A549 (cell line): ENCODE results near the gene CACNA1D. TPM values are rescaled to one million over a fixed set of nuclear protein-coding genes. Genes with fewer than 3 reads are reported as not detected.

Experiments used
- ATAC-seq, 2 experiments: fragments of 200-7000 bp in 1 of 2; fragments of >200 bp in 1 of 2; cut with Nextera tagmentation in 1 of 2; cut with Tn5 transposase in 1 of 2; 3 replicates each; pipeline versions ENCODE4 v1.8.0 to v1.9.1; 2018 to 2020; ENCODE audit warnings: mild to moderate bottlenecking in 1 of 2, moderate library complexity in 1 of 2
- CTCF ChIA-PET: fragments of 300-600 bp; sonication (Branson Sonifier 250); formaldehyde crosslinking; extraction: SDS; loops from one replicate; lab custom pipeline; 2021; ENCODE audit warnings: antibody characterized with exemption, inconsistent platforms; lab: Yijun Ruan, JAX
- POLR2A ChIA-PET: fragments of 350-600 bp; formaldehyde crosslinking; extraction: SDS; loops from one replicate; lab custom pipeline; 2021; ENCODE audit warnings: antibody characterized with exemption, inconsistent platforms; lab: Yijun Ruan, JAX
- DNase-seq, 2 experiments: peaks; one replicate each; pipeline versions ENCODE4 v3.0.0 to v3.0.0-alpha.2; 2011 to 2016; ENCODE audit warnings: low read depth in 1 of 2, low spot score in 1 of 2
- FAIRE-seq: peaks from 2 replicates; lab custom pipeline; 2011; peaks lifted over from hg19 to GRCh38; lab: Jason Lieb, UNC
- H3K27ac ChIP-seq, 2 experiments: fragments of >200 bp; sonication (Bioruptor Twin); formaldehyde crosslinking; 3 replicates each; pipeline ENCODE4 v1.5.1; 2016 to 2017
- H3K4me1 ChIP-seq: fragments of >200 bp; sonication (Bioruptor Twin); formaldehyde crosslinking; 3 replicates; pipeline ENCODE4 v1.6.1; 2016
- H3K4me2 ChIP-seq: fragments of >200 bp; sonication (Bioruptor Twin); formaldehyde crosslinking; 3 replicates; pipeline ENCODE4 v1.6.1; 2016
- H3K4me3 ChIP-seq: fragments of >200 bp; sonication (Bioruptor Twin); formaldehyde crosslinking; 3 replicates; pipeline ENCODE4 v1.5.1; 2016
- H3K9me3 ChIP-seq: fragments of >200 bp; sonication (Bioruptor Twin); formaldehyde crosslinking; 3 replicates; pipeline ENCODE4 v1.6.1; 2016
- BCL3 ChIP-seq: fragments of >200 bp; sonication (Bioruptor Twin); formaldehyde crosslinking; IDR thresholded peaks from 3 replicates; pipeline ENCODE4 v1.6.1; 2016
- EHMT2 ChIP-seq: fragments of 200-600 bp; sonication (generic); IDR thresholded peaks from 2 replicates; pipeline ENCODE4 v1.6.1; 2016; ENCODE audit warnings: antibody characterized with exemption, low read depth, mild to moderate bottlenecking, moderate library complexity
- HOXB13 ChIP-seq: fragments of 250-450 bp; sonication (Bioruptor Pico); IDR thresholded peaks from 2 replicates; pipeline ENCODE4 v1.5.0; 2020; ENCODE audit warnings: low read depth, mild to moderate bottlenecking, moderate library complexity
- JUN ChIP-seq, 2 experiments: fragments of >200 bp; sonication (Bioruptor Twin); formaldehyde crosslinking; IDR thresholded peaks; 2 replicates in 1 of 2; 3 replicates in 1 of 2; pipeline ENCODE4 v1.6.1; 2016 to 2017
- KDM1A ChIP-seq: fragments of 200-600 bp; sonication (generic); IDR thresholded peaks from 2 replicates; pipeline ENCODE4 v1.6.1; 2016; ENCODE audit warnings: low read depth, mild to moderate bottlenecking
- MAFK ChIP-seq: fragments of 450-650 bp; IDR thresholded peaks from 2 replicates; pipeline ENCODE4 v1.6.1; 2014; ENCODE audit not compliant: partially characterized antibody
- SREBF2 ChIP-seq: fragments of 450-650 bp; IDR thresholded peaks from 2 replicates; pipeline ENCODE4 v1.6.1; 2014; ENCODE audit warnings: mild to moderate bottlenecking, moderate library complexity
- TP53 ChIP-seq: fragments of 250-450 bp; sonication (Bioruptor Pico); IDR thresholded peaks from 2 replicates; pipeline ENCODE4 v1.5.0; 2021; ENCODE audit warnings: mild to moderate bottlenecking, moderate library complexity
- ZC3H11A ChIP-seq: fragments of 450-650 bp; IDR thresholded peaks from 2 replicates; pipeline ENCODE4 v1.6.1; 2014; ENCODE audit warnings: antibody characterized with exemption, mild to moderate bottlenecking
- WGBS: methylation state at CpG from one replicate; pipeline ENCODE4 v1.1.6; 2017; ENCODE audit errors: missing lambda C conversion rate; 5-methylcytosine and 5-hydroxymethylcytosine counted together
- polyA plus RNA-seq, 4 experiments: library from polyadenylated mRNA; depleted of rRNA in 3 of 4; stranded (reverse); fragments of >200 nt; fragmentation: RNase III in 1 of 4; extraction: RNeasy Plus Mini Kit Qiagen cat#74134 plus additional on column Dnase treatment in 1 of 4; gene quantifications; 2 replicates in 3 of 4; 3 replicates in 1 of 4; pipeline ENCODE4 v1.2.3, GENCODE V29; 2011 to 2017
- TF ChIP-seq, protein P1 (sequence below): IDR thresholded peaks from 2 replicates; pipeline ENCODE4 v1.6.1; 2012
- TF ChIP-seq, protein P2 (sequence below): fragments of 150-350 bp; IDR thresholded peaks from 2 replicates; pipeline ENCODE4 v1.6.1; 2014; ENCODE audit warnings: low read depth, mild to moderate bottlenecking, low read length
- TF ChIP-seq, protein P3 (sequence below): fragments of 450-650 bp; IDR thresholded peaks from 2 replicates; pipeline ENCODE4 v1.6.1; 2014; ENCODE audit warnings: antibody characterized with exemption
- TF ChIP-seq, protein P4 (sequence below): fragments of >200 bp; sonication (Bioruptor Twin); formaldehyde crosslinking; IDR thresholded peaks from 2 replicates; pipeline ENCODE4 v1.6.1; 2016

Gene CACNA1D
- polyA plus RNA-seq, 2 of the 4 experiments (the other 2 are of a cell fraction) = 1.1 to 10.7 TPM

DNA sequence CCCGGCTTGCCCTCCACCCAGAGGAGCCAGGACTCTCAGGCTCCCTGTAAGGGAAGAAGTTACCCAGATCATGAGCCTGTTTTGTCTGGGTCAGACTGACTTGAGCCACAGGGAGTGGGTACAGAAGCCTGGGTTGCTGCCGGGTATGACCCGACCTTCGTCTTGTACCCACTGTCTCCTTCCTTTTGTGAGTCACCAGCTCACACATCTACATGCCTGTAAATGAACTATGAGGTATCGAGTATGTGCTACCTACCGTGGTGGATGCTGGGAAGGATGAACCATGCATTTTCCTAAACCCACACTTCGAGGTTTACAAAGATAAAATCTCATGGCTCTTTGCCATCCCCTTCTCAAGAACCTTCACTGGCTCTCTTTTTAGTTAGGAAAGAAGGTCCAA is 56.9 kb downstream of the CACNA1D start:
- ChIA-PET CTCF (no interaction called here), POLR2A (no interaction called here)
- no peak for ATAC-seq

GRCh38 chr3:53552730-53553129 is 58.3 kb downstream of the CACNA1D start:
- H3K4me2 ChIP-seq = no peak overlapping the region
- no peaks in the 10 kb centered on the region for H3K4me1 ChIP-seq
- no peak overlapping the region for H3K4me3 ChIP-seq
- 70% methylated on average over 2 of the region's 2 CpGs for WGBS
- H3K27ac ChIP-seq = no peak overlapping the region
- CTCF ChIA-PET = no interaction called here
- no peaks in the 10 kb centered on the region for H3K9me3 ChIP-seq
- FAIRE-seq = no peak
- POLR2A ChIA-PET = no interaction called here
- no peak for ATAC-seq
- no peak for DNase-seq
- TF ChIP-seq TP53 (CRISPR knock-in tag) (no peak), ZC3H11A (no peak), BCL3 (no peak), MAFK (no peak), SREBF2 (no peak), KDM1A (no peak), EHMT2 (no peak)
- TF ChIP-seq, protein P1, sequence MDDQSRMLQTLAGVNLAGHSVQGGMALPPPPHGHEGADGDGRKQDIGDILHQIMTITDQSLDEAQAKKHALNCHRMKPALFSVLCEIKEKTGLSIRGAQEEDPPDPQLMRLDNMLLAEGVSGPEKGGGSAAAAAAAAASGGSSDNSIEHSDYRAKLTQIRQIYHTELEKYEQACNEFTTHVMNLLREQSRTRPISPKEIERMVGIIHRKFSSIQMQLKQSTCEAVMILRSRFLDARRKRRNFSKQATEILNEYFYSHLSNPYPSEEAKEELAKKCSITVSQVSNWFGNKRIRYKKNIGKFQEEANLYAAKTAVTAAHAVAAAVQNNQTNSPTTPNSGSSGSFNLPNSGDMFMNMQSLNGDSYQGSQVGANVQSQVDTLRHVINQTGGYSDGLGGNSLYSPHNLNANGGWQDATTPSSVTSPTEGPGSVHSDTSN = no peak
- TF ChIP-seq, protein P2, sequence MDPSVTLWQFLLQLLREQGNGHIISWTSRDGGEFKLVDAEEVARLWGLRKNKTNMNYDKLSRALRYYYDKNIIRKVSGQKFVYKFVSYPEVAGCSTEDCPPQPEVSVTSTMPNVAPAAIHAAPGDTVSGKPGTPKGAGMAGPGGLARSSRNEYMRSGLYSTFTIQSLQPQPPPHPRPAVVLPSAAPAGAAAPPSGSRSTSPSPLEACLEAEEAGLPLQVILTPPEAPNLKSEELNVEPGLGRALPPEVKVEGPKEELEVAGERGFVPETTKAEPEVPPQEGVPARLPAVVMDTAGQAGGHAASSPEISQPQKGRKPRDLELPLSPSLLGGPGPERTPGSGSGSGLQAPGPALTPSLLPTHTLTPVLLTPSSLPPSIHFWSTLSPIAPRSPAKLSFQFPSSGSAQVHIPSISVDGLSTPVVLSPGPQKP = no peak
- TF ChIP-seq, protein P3, sequence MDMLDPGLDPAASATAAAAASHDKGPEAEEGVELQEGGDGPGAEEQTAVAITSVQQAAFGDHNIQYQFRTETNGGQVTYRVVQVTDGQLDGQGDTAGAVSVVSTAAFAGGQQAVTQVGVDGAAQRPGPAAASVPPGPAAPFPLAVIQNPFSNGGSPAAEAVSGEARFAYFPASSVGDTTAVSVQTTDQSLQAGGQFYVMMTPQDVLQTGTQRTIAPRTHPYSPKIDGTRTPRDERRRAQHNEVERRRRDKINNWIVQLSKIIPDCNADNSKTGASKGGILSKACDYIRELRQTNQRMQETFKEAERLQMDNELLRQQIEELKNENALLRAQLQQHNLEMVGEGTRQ = no peak

More for the DNA sequence above, 56.9 kb downstream of the CACNA1D start:
- Histone ChIP-seq H3K4me1 (no peaks in the 10 kb centered on the region), H3K9me3 (no peaks in the 10 kb centered on the region), H3K27ac (no peak overlapping the region), H3K4me3 (no peak overlapping the region), H3K4me2 (no peak overlapping the region)
- TF ChIP-seq, protein P4, sequence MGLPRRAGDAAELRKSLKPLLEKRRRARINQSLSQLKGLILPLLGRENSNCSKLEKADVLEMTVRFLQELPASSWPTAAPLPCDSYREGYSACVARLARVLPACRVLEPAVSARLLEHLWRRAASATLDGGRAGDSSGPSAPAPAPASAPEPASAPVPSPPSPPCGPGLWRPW = no peak
- TF ChIP-seq KDM1A (no peak), JUN (IDR thresholded peaks at IDR 0.05) (no peak)
- TF ChIP-seq, protein P3 = no peak
- DNase-seq (no peak), FAIRE-seq (no peak)
- WGBS = 49% methylated on average over 7 of the region's 7 CpGs

DNA sequence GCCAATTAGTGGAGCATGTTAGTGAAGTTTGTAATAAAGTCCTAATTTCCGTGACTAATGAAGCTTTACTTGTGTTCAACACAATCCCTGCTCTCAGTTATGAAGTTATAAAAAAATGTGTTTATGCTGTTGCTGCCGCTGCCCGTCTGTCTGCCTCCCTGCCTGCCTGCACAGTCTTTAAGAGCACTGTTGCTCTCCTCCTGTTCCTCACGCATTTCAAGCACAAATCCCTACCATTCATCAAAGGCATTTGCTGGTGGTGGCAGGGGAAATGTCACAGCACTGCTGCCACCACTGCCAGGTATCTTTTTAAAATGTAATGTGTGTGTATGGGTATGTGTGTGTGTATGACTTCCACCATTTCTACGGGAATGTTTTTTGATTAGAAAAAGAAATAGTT is 58.8 kb downstream of the CACNA1D start:
- TF ChIP-seq ZC3H11A (no peak), TP53 (CRISPR knock-in tag) (no peak), EHMT2 (no peak), MAFK (no peak), JUN (IDR thresholded peaks at IDR 0.05) (no peak), HOXB13 (no peak)
- TF ChIP-seq, protein P2 = no peak
- no peak for ATAC-seq
- Histone ChIP-seq H3K9me3 (no peaks in the 10 kb centered on the region), H3K4me2 (no peak overlapping the region), H3K27ac (no peak overlapping the region), H3K4me1 (no peaks in the 10 kb centered on the region), H3K4me3 (no peak overlapping the region)
- DNase-seq = no peak
- WGBS = 93% methylated on average over 5 of the region's 5 CpGs
- ChIA-PET CTCF (no interaction called here), POLR2A (no interaction called here)
- FAIRE-seq = no peak
